Activated CD4-positive, alpha-beta T cell treated with anti-CD3 and anti-CD28 coated beads, Interleukin-10, Interleukin-2, amounts not matched to agents 100 ng/mL and 50 ng/mL, durations not matched to agents 16 hours and 8 hours (primary cell): ENCODE results near the gene PNMA8C.
"Not testable (repeated sequence)": the region's sequence is repeated elsewhere in the genome, so short reads cannot be mapped to it uniquely, and the experiment has no call there.

Experiments used
- DNase-seq: peaks from one replicate; pipeline ENCODE4 v3.0.0-alpha.2; 2020

PNMA8C gene

GRCh38 chr19:46388311-46389095, 40.2 kb downstream of the PNMA8C start:
- no peak for DNase-seq

- no peak for DNase-seq
Measured at GRCh38 chr19:46387713-46388130, 41.0 kb downstream of the PNMA8C start.

- DNase-seq, result no peak
Measured at GRCh38 chr19:46386996-46387712, 41.6 kb downstream of the PNMA8C start.

- DNase-seq, result no peak
Measured at GRCh38 chr19:46386151-46386550, 42.6 kb downstream of the PNMA8C start.

- DNase-seq, result no peak
Measured at GRCh38 chr19:46385636-46386035, 43.1 kb downstream of the PNMA8C start.

GRCh38 chr19:46384396-46384795, 44.3 kb downstream of the PNMA8C start:
- no peak for DNase-seq

GRCh38 chr19:46383846-46384245, 44.9 kb downstream of the PNMA8C start:
- no peak for DNase-seq

GRCh38 chr19:46383171-46383815, 45.4 kb downstream of the PNMA8C start:
- DNase-seq, result no peak

GRCh38 chr19:46381756-46382345, 46.9 kb downstream of the PNMA8C start:
- DNase-seq, result no peak

GRCh38 chr19:46381346-46381745, 47.4 kb downstream of the PNMA8C start:
- DNase-seq, result no peak

- DNase-seq, result no peak
Measured at GRCh38 chr19:46380690-46381089, 48.0 kb downstream of the PNMA8C start.

GRCh38 chr19:46378268-46378667, 50.5 kb downstream of the PNMA8C start:
- no peak for DNase-seq

- DNase-seq, result no peak
Measured at GRCh38 chr19:46376241-46377153, 52.2 kb downstream of the PNMA8C start.

GRCh38 chr19:46375476-46376067, 53.2 kb downstream of the PNMA8C start:
- DNase-seq, result not testable (repeated sequence)
